ENCODE data around the gene MDK.

MDK gene

GRCh38 chr11:46407635-46408034, 26.2 kb downstream of the MDK start:
- no peak for DNase-seq

GRCh38 chr11:46408407-46408986, 27.0 kb downstream of the MDK start:
- no peak for DNase-seq

- DNase-seq, result peak; percentile 40
These were observed 28.6 kb downstream of the MDK start for GRCh38 chr11:46410021-46410420.

GRCh38 chr11:46413760-46414465, 32.4 kb downstream of the MDK start:
- peak; percentile 98 for DNase-seq

- peak; percentile 99 for DNase-seq
These were observed 33.0 kb downstream of the MDK start for GRCh38 chr11:46414466-46414796.

- DNase-seq, result peak; percentile 85
These were observed 33.4 kb downstream of the MDK start for GRCh38 chr11:46414879-46415278.

- no peak for DNase-seq
These were observed 36.2 kb downstream of the MDK start for GRCh38 chr11:46417711-46418110.

GRCh38 chr11:46418751-46419150, 37.3 kb downstream of the MDK start:
- no peak for DNase-seq

GRCh38 chr11:46420513-46420912, 39.0 kb downstream of the MDK start:
- no peak for DNase-seq

- DNase-seq, result peak; percentile 47
These were observed 39.9 kb downstream of the MDK start for GRCh38 chr11:46421257-46421880.

GRCh38 chr11:46422588-46422987, 41.1 kb downstream of the MDK start:
- no peak for DNase-seq

- no peak for DNase-seq
These were observed 44.9 kb downstream of the MDK start for GRCh38 chr11:46426233-46426991.

GRCh38 chr11:46427364-46427763, 45.9 kb downstream of the MDK start:
- DNase-seq, result no peak

GRCh38 chr11:46429717-46430116, 48.2 kb downstream of the MDK start:
- no peak for DNase-seq

GRCh38 chr11:46431211-46431610, 49.7 kb downstream of the MDK start:
- no peak for DNase-seq
